Ishikawa (cell line): ENCODE measurements around the gene MTHFD1L.

ENCODE experiments used
- CEBPB ChIP-seq: IDR thresholded peaks from 2 replicates; pipeline ENCODE4 v1.6.1; 2012
- CREB1 ChIP-seq: IDR thresholded peaks from 2 replicates; pipeline ENCODE4 v1.6.1; 2012; ENCODE audit warnings: low read depth
- EGR1 ChIP-seq: IDR thresholded peaks from 2 replicates; pipeline ENCODE4 v1.6.1; 2012
- EP300 ChIP-seq: IDR thresholded peaks from 2 replicates; pipeline ENCODE4 v1.6.1; 2012; ENCODE audit warnings: borderline replicate concordance
- FOXM1 ChIP-seq: IDR thresholded peaks from 2 replicates; pipeline ENCODE4 v1.6.1; 2012; ENCODE audit warnings: low read depth, borderline replicate concordance
- MAX ChIP-seq: IDR thresholded peaks from 2 replicates; pipeline ENCODE4 v1.6.1; 2012
- NFIC ChIP-seq: IDR thresholded peaks from 2 replicates; pipeline ENCODE4 v1.6.1; 2012
- RAD21 ChIP-seq: IDR thresholded peaks from 2 replicates; pipeline ENCODE4 v1.6.1; 2012; ENCODE audit warnings: low read depth
- REST ChIP-seq: IDR thresholded peaks from 2 replicates; pipeline ENCODE4 v1.6.1; 2012; ENCODE audit warnings: low read depth, mild to moderate bottlenecking
- TAF1 ChIP-seq: IDR thresholded peaks from 2 replicates; pipeline ENCODE4 v1.6.1; 2012; ENCODE audit warnings: low read depth, mild to moderate bottlenecking
- TCF12 ChIP-seq: IDR thresholded peaks from 2 replicates; pipeline ENCODE4 v1.6.1; 2012; ENCODE audit warnings: low read depth
- TEAD4 ChIP-seq: IDR thresholded peaks from 2 replicates; pipeline ENCODE4 v1.6.1; 2012
- YY1 ChIP-seq: IDR thresholded peaks from 2 replicates; pipeline ENCODE4 v1.6.1; 2012; ENCODE audit warnings: low read depth
- ZBTB7A ChIP-seq: IDR thresholded peaks from 2 replicates; pipeline ENCODE4 v1.6.1; 2012; ENCODE audit warnings: low read depth
- TF ChIP-seq, protein P1 (sequence below): IDR thresholded peaks from 2 replicates; pipeline ENCODE4 v1.6.1; 2012

The MTHFD1L gene

GRCh38 chr6:151101816-151102694 lies 236.6 kb downstream of the MTHFD1L start:
- no peak for TF ChIP-seq CREB1
- no peak for TF ChIP-seq YY1
- TF ChIP-seq FOXM1 = no peak
- no peak for TF ChIP-seq TCF12
- TF ChIP-seq CEBPB = no peak
- no peak for TF ChIP-seq TAF1
- TF ChIP-seq REST = no peak

DNA sequence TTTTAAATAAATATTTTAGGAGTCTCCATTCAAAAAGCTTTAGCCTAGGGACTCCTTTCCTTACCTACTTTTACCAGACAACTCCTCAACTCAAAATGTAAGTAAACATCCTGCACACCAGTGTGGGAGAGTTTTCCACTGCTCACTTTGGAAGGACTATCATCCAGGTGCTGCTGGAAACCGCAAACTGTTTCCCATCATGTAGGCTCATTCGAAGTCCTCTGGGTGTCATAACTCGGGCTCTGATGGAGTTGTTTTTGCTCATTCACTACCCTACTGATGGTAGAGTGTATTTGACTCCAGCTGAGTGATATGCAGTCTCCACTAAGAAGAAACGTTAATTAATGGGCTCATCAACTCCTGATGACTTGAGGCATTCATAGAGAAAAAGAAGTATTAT lies 237.8 kb downstream of the MTHFD1L start:
- TF ChIP-seq REST (no peak), EGR1 (no peak), TAF1 (no peak), RAD21 (no peak)

DNA sequence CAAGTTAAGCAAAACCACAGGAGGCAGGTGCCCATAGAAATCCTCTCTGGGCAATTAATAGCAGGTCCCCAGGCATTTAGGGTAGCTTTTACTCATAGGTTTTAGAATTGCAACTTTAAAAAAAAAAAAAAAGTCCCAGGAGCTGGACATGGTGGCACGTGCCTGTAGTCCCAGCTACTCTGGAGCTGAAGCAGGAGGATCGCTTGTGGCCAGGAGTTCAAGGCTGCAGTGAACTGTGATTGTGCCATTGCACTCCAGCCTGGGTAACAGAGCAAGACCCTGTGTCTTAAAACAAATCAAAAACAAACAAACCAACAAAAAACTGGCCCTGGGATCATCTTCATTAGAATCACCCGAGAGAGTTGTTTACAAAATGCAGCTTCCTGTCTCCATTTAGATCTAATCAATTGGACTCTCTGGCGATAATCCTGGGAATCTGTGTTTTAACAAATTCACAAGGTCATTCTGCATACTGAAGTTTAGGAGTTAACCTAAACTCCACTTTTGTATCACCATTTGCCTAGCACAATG lies 242.5 kb downstream of the MTHFD1L start:
- TF ChIP-seq YY1 (no peak), CEBPB (no peak), REST (no peak), EGR1 (no peak), TEAD4 (no peak), NFIC (no peak), RAD21 (no peak), TCF12 (no peak), MAX (no peak), CREB1 (no peak), TAF1 (no peak), EP300 (no peak), FOXM1 (no peak), ZBTB7A (no peak)
- TF ChIP-seq, protein P1, sequence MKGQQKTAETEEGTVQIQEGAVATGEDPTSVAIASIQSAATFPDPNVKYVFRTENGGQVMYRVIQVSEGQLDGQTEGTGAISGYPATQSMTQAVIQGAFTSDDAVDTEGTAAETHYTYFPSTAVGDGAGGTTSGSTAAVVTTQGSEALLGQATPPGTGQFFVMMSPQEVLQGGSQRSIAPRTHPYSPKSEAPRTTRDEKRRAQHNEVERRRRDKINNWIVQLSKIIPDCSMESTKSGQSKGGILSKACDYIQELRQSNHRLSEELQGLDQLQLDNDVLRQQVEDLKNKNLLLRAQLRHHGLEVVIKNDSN = no peak

- no peak for TF ChIP-seq FOXM1
- no peak for TF ChIP-seq CEBPB
- TF ChIP-seq EP300 = no peak
- TF ChIP-seq TCF12 = no peak
Observed at GRCh38 chr6:151108548-151108947, 243.0 kb downstream of the MTHFD1L start.

DNA sequence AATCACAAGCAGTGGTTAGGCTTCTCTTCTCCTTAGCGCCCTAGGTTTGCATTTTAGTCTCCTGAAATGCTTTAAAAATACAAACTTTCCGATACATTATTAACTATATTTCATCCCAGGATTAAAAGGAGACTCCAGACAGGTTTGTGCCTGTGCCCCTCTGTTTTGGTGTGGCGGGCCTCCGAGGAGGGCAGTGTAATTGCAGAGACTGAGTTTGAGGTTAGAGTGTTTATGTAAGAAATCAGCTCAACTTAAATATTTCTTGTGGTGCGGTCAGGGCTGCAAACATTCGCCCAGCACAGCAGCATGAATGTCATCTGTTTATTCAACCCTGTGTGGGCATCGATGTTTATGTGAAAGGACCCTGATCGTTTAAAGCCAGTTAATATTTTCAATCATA lies 243.9 kb downstream of the MTHFD1L start:
- TF ChIP-seq NFIC (no peak), RAD21 (no peak)
